SK-N-SH (cell line): Measurements from ENCODE around the gene TRIM67. TPM values are rescaled to one million over a fixed set of nuclear protein-coding genes. Genes with fewer than 3 reads are reported as not detected.

Experiments
- CTCF ChIA-PET: fragments of 300-600, 350-600 bp; formaldehyde crosslinking; extraction: SDS; loops from one replicate; lab custom pipeline; 2021; lab: Yijun Ruan, JAX
- POLR2A ChIA-PET: fragments of 350-600 bp; sonication (Branson Sonifier 250); formaldehyde crosslinking; extraction: SDS; loops from one replicate; lab custom pipeline; 2020; ENCODE audit warnings: antibody characterized with exemption, inconsistent platforms; lab: Yijun Ruan, JAX
- DNase-seq: peaks from one replicate; pipeline ENCODE4 v3.0.0; 2012
- H2AFZ ChIP-seq: fragments of 200-600 bp; sonication (generic); 2 replicates; pipeline ENCODE4 v1.8.1; 2016; ENCODE audit warnings: antibody characterized with exemption, mild to moderate bottlenecking, low read depth
- H3F3A ChIP-seq: fragments of 200-600 bp; sonication (generic); replicated peaks from 2 replicates; pipeline ENCODE3; 2016; ENCODE audit warnings: antibody characterized with exemption, mild to moderate bottlenecking; ENCODE audit not compliant: insufficient read depth
- H3K27ac ChIP-seq, 2 experiments: fragments of 200-500 bp in 1 of 2; fragments of 200-600 bp in 1 of 2; sonication (Bioruptor generic) in 1 of 2; sonication (generic), shearing (Covaris generic) in 1 of 2; 2 replicates each; pipeline versions ENCODE4 v1.5.1 to v1.6.1; 2014 to 2016; ENCODE audit warnings: low read depth in 2 of 2, inconsistent platforms in 1 of 2, low read length in 1 of 2, mild to moderate bottlenecking in 1 of 2, mixed read lengths in 1 of 2
- H3K27me3 ChIP-seq: fragments of 200-600 bp; sonication (generic), shearing (Covaris generic); 2 replicates; pipeline ENCODE4 v1.6.1; 2016; ENCODE audit warnings: mixed run types; ENCODE audit not compliant: insufficient read depth
- H3K36me3 ChIP-seq, 2 experiments: fragments of 200-500 bp in 1 of 2; fragments of 200-600 bp in 1 of 2; sonication (Bioruptor generic) in 1 of 2; sonication (generic) in 1 of 2; replicated peaks in 1 of 2; 2 replicates each; pipeline versions ENCODE3 to v1.5.1; 2014 to 2016; ENCODE audit warnings: low read length in 1 of 2, mild to moderate bottlenecking in 1 of 2; ENCODE audit not compliant: insufficient read depth in 2 of 2, control insufficient read depth in 1 of 2
- H3K4me1 ChIP-seq, 2 experiments: fragments of 200-500 bp in 1 of 2; fragments of 200-600 bp in 1 of 2; sonication (Bioruptor generic) in 1 of 2; sonication (generic), shearing (Covaris generic) in 1 of 2; 2 replicates each; pipeline versions ENCODE4 v1.5.1 to v1.6.1; 2014 to 2016; ENCODE audit warnings: low read depth in 1 of 2, low read length in 1 of 2, mixed run types in 1 of 2; ENCODE audit not compliant: insufficient read depth in 2 of 2, control insufficient read depth in 1 of 2
- H3K4me2 ChIP-seq: fragments of 200-600 bp; sonication (generic), shearing (Covaris generic); 2 replicates; pipeline ENCODE4 v1.6.1; 2017; ENCODE audit warnings: mixed run types
- H3K4me3 ChIP-seq, 2 experiments: fragments of 200-500 bp in 1 of 2; fragments of 200-600 bp in 1 of 2; sonication (Bioruptor generic) in 1 of 2; sonication (generic), shearing (Covaris generic) in 1 of 2; 2 replicates each; pipeline versions ENCODE4 v1.5.1 to v1.8.1; 2014 to 2016; ENCODE audit warnings: low read depth in 2 of 2, inconsistent platforms in 1 of 2, low read length in 1 of 2, mild to moderate bottlenecking in 1 of 2, mixed read lengths in 1 of 2, moderate library complexity in 1 of 2
- H3K79me2 ChIP-seq: fragments of 200-600 bp; sonication (generic); 2 replicates; pipeline ENCODE4 v1.8.1; 2017; ENCODE audit warnings: mild to moderate bottlenecking; ENCODE audit not compliant: insufficient read depth
- H3K9ac ChIP-seq: fragments of 200-600 bp; sonication (generic); 2 replicates; pipeline ENCODE4 v1.6.1; 2017; ENCODE audit warnings: mixed run types
- H3K9me2 ChIP-seq: fragments of 200-600 bp; sonication (generic); 2 replicates; pipeline ENCODE4 v1.6.1; 2017; ENCODE audit warnings: mixed run types
- H3K9me3 ChIP-seq: fragments of 200-600 bp; sonication (generic); 2 replicates; pipeline ENCODE4 v1.6.1; 2017; ENCODE audit warnings: mixed run types, mild to moderate bottlenecking, moderate library complexity
- H4K20me1 ChIP-seq: fragments of 200-600 bp; sonication (generic); 2 replicates; pipeline ENCODE4 v1.6.1; 2017; ENCODE audit warnings: mild to moderate bottlenecking, mixed run types; ENCODE audit not compliant: insufficient read depth
- RAD21 ChIP-seq: IDR thresholded peaks from 2 replicates; pipeline ENCODE4 v1.6.1; 2012; ENCODE audit warnings: mild to moderate bottlenecking, low read length
- RCOR1 ChIP-seq: fragments of 150-350 bp; IDR thresholded peaks from 2 replicates; pipeline ENCODE4 v1.6.1; 2017; ENCODE audit warnings: antibody characterized with exemption, low read length
- RFX5 ChIP-seq: IDR thresholded peaks from 2 replicates; pipeline ENCODE4 v1.6.1; 2012; ENCODE audit warnings: mild to moderate bottlenecking, improper control_type of control experiment, low read length
- TAF1 ChIP-seq: IDR thresholded peaks from 2 replicates; pipeline ENCODE4 v1.6.1; 2012; ENCODE audit warnings: low read depth, mild to moderate bottlenecking, low read length, moderate library complexity, borderline replicate concordance
- TCF12 ChIP-seq: IDR thresholded peaks from 2 replicates; pipeline ENCODE4 v1.4.0; 2012
- WGBS: methylation state at CpG from one replicate; pipeline ENCODE4 v1.1.6; 2017; ENCODE audit warnings: low lambda C conversion rate; 5-methylcytosine and 5-hydroxymethylcytosine counted together
- polyA plus RNA-seq, 3 experiments: library from polyadenylated mRNA; depleted of rRNA; stranded (reverse); fragments of >200 nt; gene quantifications; 2 replicates each; pipeline ENCODE4 v1.2.3, GENCODE V29; 2012
- TF ChIP-seq, protein P1 (sequence below): IDR thresholded peaks from 2 replicates; pipeline ENCODE4 v1.4.0; 2012; ENCODE audit warnings: low read depth, borderline replicate concordance
- TF ChIP-seq, protein P2 (sequence below): IDR thresholded peaks from 2 replicates; pipeline ENCODE4; 2012
- TF ChIP-seq, protein P3 (sequence below): fragments of 150-350 bp; IDR thresholded peaks from 2 replicates; pipeline ENCODE4 v1.6.1; 2016; ENCODE audit warnings: mild to moderate bottlenecking, low read depth, low read length
- TF ChIP-seq, protein P4 (sequence below): IDR thresholded peaks from 2 replicates; pipeline ENCODE4 v1.4.0; 2012; ENCODE audit warnings: low read depth, borderline replicate concordance
- TF ChIP-seq, protein P5 (sequence below): fragments of 200-600 bp; sonication (generic); IDR thresholded peaks from 2 replicates; pipeline ENCODE4 v1.6.1; 2017; ENCODE audit warnings: antibody characterized with exemption, mild to moderate bottlenecking, moderate library complexity

TRIM67 gene
- polyA plus RNA-seq, 1 of the 3 experiments (the other 2 are of a cell fraction) = not detected

DNA sequence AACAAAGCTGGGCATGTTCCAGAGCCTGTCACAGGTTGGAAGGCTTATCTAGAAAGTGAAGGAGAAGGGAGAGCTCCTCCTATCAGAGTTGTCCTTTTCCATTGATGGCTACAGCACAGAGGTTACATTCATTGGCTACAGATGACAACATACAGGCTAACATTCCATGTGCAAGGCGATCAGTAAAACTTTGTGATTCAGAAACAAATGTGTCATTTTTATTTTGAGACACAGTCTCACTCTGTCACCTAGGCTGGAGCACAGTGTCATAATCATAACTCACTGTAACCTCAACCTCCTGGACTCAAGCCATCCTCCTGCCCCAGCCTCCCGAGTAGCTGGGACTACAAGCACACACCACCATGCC, 32.6 kb downstream of the TRIM67 start:
- DNase-seq = no peak
- Histone ChIP-seq H3K27ac (no peak overlapping the region), H2AFZ (no peak overlapping the region), H3K9ac (no peak overlapping the region), H3K9me2 (no peaks in the 10 kb centered on the region), H3K79me2 (no peaks in the 10 kb centered on the region), H3K4me1 (peaks cover 0 to 6% of the 10 kb centered on the region in 2 experiments; a peak in 1 of 4 replicates), H3F3A (no peaks in the 10 kb centered on the region), H3K36me3 (no peaks in the 10 kb centered on the region), H3K27me3 (no peaks in the 10 kb centered on the region), H3K4me2 (no peak overlapping the region), H4K20me1 (no peaks in the 10 kb centered on the region), H3K4me3 (no peak overlapping the region), H3K9me3 (no peaks in the 10 kb centered on the region)
- CTCF ChIA-PET = interaction anchor here (0.6 to 1.4 kb wide), 3 partner anchors 12 to 245 kb away, joined by 3 to 6 read pairs (median 3); no protein-coding TSS in a partner anchor
- TF ChIP-seq, protein P1, sequence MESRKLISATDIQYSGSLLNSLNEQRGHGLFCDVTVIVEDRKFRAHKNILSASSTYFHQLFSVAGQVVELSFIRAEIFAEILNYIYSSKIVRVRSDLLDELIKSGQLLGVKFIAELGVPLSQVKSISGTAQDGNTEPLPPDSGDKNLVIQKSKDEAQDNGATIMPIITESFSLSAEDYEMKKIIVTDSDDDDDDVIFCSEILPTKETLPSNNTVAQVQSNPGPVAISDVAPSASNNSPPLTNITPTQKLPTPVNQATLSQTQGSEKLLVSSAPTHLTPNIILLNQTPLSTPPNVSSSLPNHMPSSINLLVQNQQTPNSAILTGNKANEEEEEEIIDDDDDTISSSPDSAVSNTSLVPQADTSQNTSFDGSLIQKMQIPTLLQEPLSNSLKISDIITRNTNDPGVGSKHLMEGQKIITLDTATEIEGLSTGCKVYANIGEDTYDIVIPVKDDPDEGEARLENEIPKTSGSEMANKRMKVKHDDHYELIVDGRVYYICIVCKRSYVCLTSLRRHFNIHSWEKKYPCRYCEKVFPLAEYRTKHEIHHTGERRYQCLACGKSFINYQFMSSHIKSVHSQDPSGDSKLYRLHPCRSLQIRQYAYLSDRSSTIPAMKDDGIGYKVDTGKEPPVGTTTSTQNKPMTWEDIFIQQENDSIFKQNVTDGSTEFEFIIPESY = no peak
- TF ChIP-seq RFX5 (no peak), RAD21 (no peak), RCOR1 (no peak), TCF12 (no peak), TAF1 (no peak)
- TF ChIP-seq, protein P2, sequence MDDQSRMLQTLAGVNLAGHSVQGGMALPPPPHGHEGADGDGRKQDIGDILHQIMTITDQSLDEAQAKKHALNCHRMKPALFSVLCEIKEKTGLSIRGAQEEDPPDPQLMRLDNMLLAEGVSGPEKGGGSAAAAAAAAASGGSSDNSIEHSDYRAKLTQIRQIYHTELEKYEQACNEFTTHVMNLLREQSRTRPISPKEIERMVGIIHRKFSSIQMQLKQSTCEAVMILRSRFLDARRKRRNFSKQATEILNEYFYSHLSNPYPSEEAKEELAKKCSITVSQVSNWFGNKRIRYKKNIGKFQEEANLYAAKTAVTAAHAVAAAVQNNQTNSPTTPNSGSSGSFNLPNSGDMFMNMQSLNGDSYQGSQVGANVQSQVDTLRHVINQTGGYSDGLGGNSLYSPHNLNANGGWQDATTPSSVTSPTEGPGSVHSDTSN = no peak
- TF ChIP-seq, protein P3, sequence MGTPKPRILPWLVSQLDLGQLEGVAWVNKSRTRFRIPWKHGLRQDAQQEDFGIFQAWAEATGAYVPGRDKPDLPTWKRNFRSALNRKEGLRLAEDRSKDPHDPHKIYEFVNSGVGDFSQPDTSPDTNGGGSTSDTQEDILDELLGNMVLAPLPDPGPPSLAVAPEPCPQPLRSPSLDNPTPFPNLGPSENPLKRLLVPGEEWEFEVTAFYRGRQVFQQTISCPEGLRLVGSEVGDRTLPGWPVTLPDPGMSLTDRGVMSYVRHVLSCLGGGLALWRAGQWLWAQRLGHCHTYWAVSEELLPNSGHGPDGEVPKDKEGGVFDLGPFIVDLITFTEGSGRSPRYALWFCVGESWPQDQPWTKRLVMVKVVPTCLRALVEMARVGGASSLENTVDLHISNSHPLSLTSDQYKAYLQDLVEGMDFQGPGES = no peak
- TF ChIP-seq, protein P4, sequence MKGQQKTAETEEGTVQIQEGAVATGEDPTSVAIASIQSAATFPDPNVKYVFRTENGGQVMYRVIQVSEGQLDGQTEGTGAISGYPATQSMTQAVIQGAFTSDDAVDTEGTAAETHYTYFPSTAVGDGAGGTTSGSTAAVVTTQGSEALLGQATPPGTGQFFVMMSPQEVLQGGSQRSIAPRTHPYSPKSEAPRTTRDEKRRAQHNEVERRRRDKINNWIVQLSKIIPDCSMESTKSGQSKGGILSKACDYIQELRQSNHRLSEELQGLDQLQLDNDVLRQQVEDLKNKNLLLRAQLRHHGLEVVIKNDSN = no peak
- TF ChIP-seq, protein P5, sequence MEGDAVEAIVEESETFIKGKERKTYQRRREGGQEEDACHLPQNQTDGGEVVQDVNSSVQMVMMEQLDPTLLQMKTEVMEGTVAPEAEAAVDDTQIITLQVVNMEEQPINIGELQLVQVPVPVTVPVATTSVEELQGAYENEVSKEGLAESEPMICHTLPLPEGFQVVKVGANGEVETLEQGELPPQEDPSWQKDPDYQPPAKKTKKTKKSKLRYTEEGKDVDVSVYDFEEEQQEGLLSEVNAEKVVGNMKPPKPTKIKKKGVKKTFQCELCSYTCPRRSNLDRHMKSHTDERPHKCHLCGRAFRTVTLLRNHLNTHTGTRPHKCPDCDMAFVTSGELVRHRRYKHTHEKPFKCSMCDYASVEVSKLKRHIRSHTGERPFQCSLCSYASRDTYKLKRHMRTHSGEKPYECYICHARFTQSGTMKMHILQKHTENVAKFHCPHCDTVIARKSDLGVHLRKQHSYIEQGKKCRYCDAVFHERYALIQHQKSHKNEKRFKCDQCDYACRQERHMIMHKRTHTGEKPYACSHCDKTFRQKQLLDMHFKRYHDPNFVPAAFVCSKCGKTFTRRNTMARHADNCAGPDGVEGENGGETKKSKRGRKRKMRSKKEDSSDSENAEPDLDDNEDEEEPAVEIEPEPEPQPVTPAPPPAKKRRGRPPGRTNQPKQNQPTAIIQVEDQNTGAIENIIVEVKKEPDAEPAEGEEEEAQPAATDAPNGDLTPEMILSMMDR = no peak
- POLR2A ChIA-PET = no interaction called here
- WGBS = 41% methylated on average over 2 of the region's 2 CpGs
